ENCODE results near the gene SSC4D.

SSC4D gene

DNA sequence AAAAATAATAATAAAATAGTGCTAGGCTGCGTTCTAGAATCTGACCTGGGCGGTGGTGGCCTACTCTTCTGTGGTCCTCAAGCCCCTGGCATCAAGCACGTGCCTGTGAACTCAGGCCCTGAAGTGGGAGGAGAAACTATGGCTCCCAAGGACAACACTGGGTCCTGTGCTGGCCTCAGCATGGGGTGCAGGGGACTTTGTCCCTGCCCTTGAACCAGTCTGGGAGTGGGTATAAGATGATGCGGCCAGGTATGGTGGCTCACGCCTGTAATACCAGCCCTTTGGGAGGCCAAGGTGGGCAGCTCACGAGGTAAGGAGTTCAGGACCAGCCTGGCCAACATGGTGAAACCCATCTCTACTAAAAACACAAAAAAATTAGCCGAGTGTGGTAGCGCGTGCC lies 20.7 kb upstream of the SSC4D start:
- Histone ChIP-seq H3K4me3 (ENCODE audit: low read length) (no peak overlapping the region), H3K27ac (ENCODE audit: low read depth, low read length) (no peak overlapping the region), H3K9me2 (replicated peaks; ENCODE audit: control insufficient read depth, low read length) (no peaks in the 10 kb centered on the region), H4K20me1 (ENCODE audit: control insufficient read depth, insufficient read depth, low read depth, low read length) (no peaks in the 10 kb centered on the region), H3F3A (ENCODE audit: control insufficient read depth, insufficient read depth) (no peaks in the 10 kb centered on the region), H3K4me2 (ENCODE audit: low read length) (no peak overlapping the region), H3K9me3 (ENCODE audit: control insufficient read depth, insufficient read depth, low read length) (no peaks in the 10 kb centered on the region), H3K4me1 (ENCODE audit: control insufficient read depth, low read length) (no peaks in the 10 kb centered on the region), H3K79me2 (ENCODE audit: control insufficient read depth, low read length) (no peaks in the 10 kb centered on the region), H3K36me3 (ENCODE audit: control insufficient read depth, low read length) (no peaks in the 10 kb centered on the region), H3K27me3 (ENCODE audit: control insufficient read depth, low read length) (no peaks in the 10 kb centered on the region; the same call in 1 of the 2 replicates)
- TF ChIP-seq, protein P1, sequence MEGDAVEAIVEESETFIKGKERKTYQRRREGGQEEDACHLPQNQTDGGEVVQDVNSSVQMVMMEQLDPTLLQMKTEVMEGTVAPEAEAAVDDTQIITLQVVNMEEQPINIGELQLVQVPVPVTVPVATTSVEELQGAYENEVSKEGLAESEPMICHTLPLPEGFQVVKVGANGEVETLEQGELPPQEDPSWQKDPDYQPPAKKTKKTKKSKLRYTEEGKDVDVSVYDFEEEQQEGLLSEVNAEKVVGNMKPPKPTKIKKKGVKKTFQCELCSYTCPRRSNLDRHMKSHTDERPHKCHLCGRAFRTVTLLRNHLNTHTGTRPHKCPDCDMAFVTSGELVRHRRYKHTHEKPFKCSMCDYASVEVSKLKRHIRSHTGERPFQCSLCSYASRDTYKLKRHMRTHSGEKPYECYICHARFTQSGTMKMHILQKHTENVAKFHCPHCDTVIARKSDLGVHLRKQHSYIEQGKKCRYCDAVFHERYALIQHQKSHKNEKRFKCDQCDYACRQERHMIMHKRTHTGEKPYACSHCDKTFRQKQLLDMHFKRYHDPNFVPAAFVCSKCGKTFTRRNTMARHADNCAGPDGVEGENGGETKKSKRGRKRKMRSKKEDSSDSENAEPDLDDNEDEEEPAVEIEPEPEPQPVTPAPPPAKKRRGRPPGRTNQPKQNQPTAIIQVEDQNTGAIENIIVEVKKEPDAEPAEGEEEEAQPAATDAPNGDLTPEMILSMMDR (IDR thresholded peaks at IDR 0.05; ENCODE audit: low read depth, low read length, poor library complexity, severe bottlenecking), result no peak
- no peak for TF ChIP-seq EZH2phosphoT487 (IDR thresholded peaks at IDR 0.05; ENCODE audit: borderline replicate concordance, low read length)

DNA sequence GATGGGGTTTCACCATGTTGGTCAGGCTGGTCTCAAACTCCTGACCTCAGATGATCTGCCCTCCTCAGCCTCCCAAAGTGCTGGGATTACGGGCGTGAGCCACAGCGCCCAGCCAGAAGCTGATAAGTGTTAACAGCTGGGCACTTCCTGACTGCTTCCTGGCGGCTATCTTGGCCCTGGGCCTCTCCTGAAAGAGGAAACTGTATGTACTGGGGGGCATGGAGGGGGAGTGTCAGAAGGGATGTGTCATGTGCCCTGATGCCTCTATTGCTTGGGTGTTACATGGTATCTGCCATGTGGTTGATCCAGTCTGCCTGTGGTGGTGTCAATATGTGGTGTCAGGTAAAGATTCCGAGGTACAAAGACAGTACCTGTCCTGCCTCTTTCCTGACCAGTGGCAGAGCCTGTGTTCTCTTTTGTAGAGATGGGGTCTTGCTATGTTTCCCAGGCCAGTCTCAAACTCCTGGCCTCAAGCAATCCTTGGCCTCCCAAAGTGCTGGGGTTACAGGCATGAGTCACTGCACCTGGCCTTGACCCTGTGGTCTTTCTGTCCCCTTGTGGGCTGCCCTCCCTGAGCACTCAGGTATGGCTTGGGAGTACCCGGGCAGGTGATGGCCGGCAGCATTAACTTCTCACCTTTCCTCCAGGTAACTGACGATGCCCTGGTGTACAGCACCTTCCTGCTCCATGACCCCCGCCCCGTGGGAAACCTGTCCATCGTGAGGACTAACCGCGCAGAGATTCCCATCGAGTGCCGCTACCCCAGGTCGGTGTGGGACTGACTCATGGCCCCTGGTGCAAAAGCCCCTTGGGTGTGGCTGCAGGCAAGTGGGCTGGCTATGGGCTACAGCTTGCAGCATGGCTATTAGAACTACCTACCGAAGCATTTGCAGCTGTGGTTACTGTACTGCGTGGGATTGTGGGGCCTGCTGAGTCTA lies 19.6 kb upstream of the SSC4D start:
- no peaks in the 10 kb centered on the region for H3K9me3 ChIP-seq (ENCODE audit: control insufficient read depth, insufficient read depth, low read length)
- no peaks in the 10 kb centered on the region for H4K20me1 ChIP-seq (ENCODE audit: control insufficient read depth, insufficient read depth, low read depth, low read length)
- no peaks in the 10 kb centered on the region for H3K79me2 ChIP-seq (ENCODE audit: control insufficient read depth, low read length)

DNA sequence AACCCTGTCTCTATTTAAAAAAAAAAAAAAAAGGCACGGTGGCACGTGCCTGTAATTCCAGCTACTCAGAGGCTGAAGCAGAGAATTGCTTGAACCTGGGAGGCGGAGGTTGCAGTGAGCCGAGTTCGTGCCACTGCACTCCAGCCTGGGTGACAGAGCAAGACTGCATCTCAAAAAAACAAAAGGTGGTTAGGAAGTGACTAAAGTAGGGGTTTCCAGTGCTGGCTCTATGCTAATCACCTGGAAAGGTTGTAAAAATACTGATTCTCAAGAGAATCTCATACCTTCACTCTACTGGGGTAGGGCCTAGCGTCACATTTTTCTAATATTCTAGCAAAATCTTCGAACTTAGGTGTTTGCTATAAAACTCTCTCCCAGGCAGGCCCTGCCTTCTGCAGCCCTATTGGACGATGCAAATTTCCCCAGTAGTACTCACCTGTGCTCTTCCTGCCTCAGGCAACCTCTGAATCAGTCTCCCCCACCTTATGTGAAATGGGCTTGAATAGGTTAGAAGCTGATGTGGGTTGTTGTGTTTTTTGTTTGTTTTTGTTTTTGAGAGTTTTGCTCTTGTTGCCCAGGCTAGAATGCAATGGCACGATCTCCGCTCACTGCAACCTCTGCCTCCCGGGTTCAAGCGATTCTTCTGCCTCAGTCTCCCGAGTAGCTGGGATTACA lies 18.8 kb upstream of the SSC4D start:
- Histone ChIP-seq H3K36me3 (ENCODE audit: control insufficient read depth, low read length) (no peaks in the 10 kb centered on the region), H3K79me2 (ENCODE audit: control insufficient read depth, low read length) (no peaks in the 10 kb centered on the region), H3K4me3 (ENCODE audit: low read length) (no peak overlapping the region), H3K4me2 (ENCODE audit: low read length) (no peak overlapping the region), H4K20me1 (ENCODE audit: control insufficient read depth, insufficient read depth, low read depth, low read length) (no peaks in the 10 kb centered on the region), H3K27ac (ENCODE audit: low read depth, low read length) (no peak overlapping the region), H3K27me3 (ENCODE audit: control insufficient read depth, low read length) (peaks cover 19% of the 10 kb centered on the region), H3K4me1 (ENCODE audit: control insufficient read depth, low read length) (no peaks in the 10 kb centered on the region), H3F3A (ENCODE audit: control insufficient read depth, insufficient read depth) (no peaks in the 10 kb centered on the region), H3K9me3 (ENCODE audit: control insufficient read depth, insufficient read depth, low read length) (no peaks in the 10 kb centered on the region), H3K9me2 (replicated peaks; ENCODE audit: control insufficient read depth, low read length) (no peaks in the 10 kb centered on the region)
- no peak for TF ChIP-seq EZH2phosphoT487 (IDR thresholded peaks at IDR 0.05; ENCODE audit: borderline replicate concordance, low read length)
- TF ChIP-seq, protein P1 (IDR thresholded peaks at IDR 0.05; ENCODE audit: low read depth, low read length, poor library complexity, severe bottlenecking), result no peak

More for the DNA sequence above, 19.6 kb upstream of the SSC4D start:
- TF ChIP-seq, protein P1 (IDR thresholded peaks at IDR 0.05; ENCODE audit: low read depth, low read length, poor library complexity, severe bottlenecking), result no peak
- TF ChIP-seq EZH2phosphoT487 (IDR thresholded peaks at IDR 0.05; ENCODE audit: borderline replicate concordance, low read length), result no peak
- Histone ChIP-seq H3K27me3 (ENCODE audit: control insufficient read depth, low read length) (peaks cover 10% of the 10 kb centered on the region), H3K4me3 (ENCODE audit: low read length) (no peak overlapping the region), H3K36me3 (ENCODE audit: control insufficient read depth, low read length) (no peaks in the 10 kb centered on the region), H3K9me2 (replicated peaks; ENCODE audit: control insufficient read depth, low read length) (no peaks in the 10 kb centered on the region), H3K4me1 (ENCODE audit: control insufficient read depth, low read length) (no peaks in the 10 kb centered on the region), H3K4me2 (ENCODE audit: low read length) (no peak overlapping the region), H3K27ac (ENCODE audit: low read depth, low read length) (no peak overlapping the region), H3F3A (ENCODE audit: control insufficient read depth, insufficient read depth) (no peaks in the 10 kb centered on the region)

All from DOHH2 (cell line).